Loucy (cell line): Measurements from ENCODE around the gene GAGE1.
"Not testable (repeated sequence)": the region's sequence is repeated elsewhere in the genome, so short reads cannot be mapped to it uniquely, and the experiment has no call there.

Experiments
- EZH2phosphoT487 ChIP-seq: fragments of 200-600 bp; IDR thresholded peaks from 2 replicates; pipeline ENCODE4 v1.6.1; 2018; ENCODE audit warnings: antibody characterized with exemption, mild to moderate bottlenecking, moderate library complexity, borderline replicate concordance
- TF ChIP-seq, protein P1 (sequence below): fragments of 200-600 bp; sonication (generic); conservative IDR thresholded peaks from 2 replicates; pipeline ENCODE4 v1.5.1; 2014; ENCODE audit warnings: mild to moderate bottlenecking, antibody characterized with exemption, low read length

DNA sequence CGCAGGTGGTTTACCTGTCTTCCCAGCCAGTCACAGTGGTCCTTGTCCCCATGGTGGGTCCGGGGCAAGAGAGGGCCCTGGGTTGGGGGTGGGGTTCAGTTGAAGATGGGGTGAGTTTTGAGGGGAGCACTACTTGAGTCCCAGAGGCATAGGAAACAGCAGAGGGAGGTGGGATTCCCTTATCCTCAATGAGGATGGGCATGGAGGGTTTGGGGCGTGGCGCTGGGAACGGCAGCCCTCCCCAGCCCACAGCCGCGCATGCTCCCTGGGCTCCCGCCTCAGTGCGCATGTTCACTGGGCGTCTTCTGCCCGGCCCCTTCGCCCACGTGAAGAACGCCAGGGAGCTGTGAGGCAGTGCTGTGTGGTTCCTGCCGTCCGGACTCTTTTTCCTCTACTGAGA is 9.6 kb upstream of the GAGE1 start, which contains the start of gene GAGE2A:
- TF ChIP-seq, protein P1, sequence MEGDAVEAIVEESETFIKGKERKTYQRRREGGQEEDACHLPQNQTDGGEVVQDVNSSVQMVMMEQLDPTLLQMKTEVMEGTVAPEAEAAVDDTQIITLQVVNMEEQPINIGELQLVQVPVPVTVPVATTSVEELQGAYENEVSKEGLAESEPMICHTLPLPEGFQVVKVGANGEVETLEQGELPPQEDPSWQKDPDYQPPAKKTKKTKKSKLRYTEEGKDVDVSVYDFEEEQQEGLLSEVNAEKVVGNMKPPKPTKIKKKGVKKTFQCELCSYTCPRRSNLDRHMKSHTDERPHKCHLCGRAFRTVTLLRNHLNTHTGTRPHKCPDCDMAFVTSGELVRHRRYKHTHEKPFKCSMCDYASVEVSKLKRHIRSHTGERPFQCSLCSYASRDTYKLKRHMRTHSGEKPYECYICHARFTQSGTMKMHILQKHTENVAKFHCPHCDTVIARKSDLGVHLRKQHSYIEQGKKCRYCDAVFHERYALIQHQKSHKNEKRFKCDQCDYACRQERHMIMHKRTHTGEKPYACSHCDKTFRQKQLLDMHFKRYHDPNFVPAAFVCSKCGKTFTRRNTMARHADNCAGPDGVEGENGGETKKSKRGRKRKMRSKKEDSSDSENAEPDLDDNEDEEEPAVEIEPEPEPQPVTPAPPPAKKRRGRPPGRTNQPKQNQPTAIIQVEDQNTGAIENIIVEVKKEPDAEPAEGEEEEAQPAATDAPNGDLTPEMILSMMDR, result not testable (repeated sequence)
- TF ChIP-seq EZH2phosphoT487, result not testable (repeated sequence)
